ENCODE data around the gene GUCA1A. TPM values are rescaled to one million over a fixed set of nuclear protein-coding genes. Genes with fewer than 3 reads are reported as not detected.

The GUCA1A gene
- not detected in 2 replicates for total RNA-seq
- long read RNA-seq, result 0 reads

- no peaks in the 10 kb centered on the region for H3K36me3 Mint-ChIP-seq (ENCODE audit: unreplicated experiment)
- TF ChIP-seq, protein P1, sequence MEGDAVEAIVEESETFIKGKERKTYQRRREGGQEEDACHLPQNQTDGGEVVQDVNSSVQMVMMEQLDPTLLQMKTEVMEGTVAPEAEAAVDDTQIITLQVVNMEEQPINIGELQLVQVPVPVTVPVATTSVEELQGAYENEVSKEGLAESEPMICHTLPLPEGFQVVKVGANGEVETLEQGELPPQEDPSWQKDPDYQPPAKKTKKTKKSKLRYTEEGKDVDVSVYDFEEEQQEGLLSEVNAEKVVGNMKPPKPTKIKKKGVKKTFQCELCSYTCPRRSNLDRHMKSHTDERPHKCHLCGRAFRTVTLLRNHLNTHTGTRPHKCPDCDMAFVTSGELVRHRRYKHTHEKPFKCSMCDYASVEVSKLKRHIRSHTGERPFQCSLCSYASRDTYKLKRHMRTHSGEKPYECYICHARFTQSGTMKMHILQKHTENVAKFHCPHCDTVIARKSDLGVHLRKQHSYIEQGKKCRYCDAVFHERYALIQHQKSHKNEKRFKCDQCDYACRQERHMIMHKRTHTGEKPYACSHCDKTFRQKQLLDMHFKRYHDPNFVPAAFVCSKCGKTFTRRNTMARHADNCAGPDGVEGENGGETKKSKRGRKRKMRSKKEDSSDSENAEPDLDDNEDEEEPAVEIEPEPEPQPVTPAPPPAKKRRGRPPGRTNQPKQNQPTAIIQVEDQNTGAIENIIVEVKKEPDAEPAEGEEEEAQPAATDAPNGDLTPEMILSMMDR (IDR thresholded peaks at IDR 0.05), result no peak
- no peak for DNase-seq (ENCODE audit: extremely low spot score, unreplicated experiment)
- no peak within 1 kb of the TSS for H3K27ac Mint-ChIP-seq (ENCODE audit: unreplicated experiment)
- no peaks in the 10 kb centered on the region for H3K9me3 Mint-ChIP-seq (ENCODE audit: unreplicated experiment)
- H3K27me3 Mint-ChIP-seq (ENCODE audit: unreplicated experiment), result peaks cover 3% of the 10 kb centered on the region
- H3K4me1 Mint-ChIP-seq (ENCODE audit: unreplicated experiment), result no peaks in the 10 kb centered on the region
- no peak within 1 kb of the TSS for H3K4me3 Mint-ChIP-seq (ENCODE audit: unreplicated experiment)
Observed at GRCh38 chr6:42173101-42173500, at the start of gene GUCA1A. TSS of gene GUCA1A (plus strand) at chr6:42173364. CDS start at chr6:42173614, 250 bp downstream.

DNA sequence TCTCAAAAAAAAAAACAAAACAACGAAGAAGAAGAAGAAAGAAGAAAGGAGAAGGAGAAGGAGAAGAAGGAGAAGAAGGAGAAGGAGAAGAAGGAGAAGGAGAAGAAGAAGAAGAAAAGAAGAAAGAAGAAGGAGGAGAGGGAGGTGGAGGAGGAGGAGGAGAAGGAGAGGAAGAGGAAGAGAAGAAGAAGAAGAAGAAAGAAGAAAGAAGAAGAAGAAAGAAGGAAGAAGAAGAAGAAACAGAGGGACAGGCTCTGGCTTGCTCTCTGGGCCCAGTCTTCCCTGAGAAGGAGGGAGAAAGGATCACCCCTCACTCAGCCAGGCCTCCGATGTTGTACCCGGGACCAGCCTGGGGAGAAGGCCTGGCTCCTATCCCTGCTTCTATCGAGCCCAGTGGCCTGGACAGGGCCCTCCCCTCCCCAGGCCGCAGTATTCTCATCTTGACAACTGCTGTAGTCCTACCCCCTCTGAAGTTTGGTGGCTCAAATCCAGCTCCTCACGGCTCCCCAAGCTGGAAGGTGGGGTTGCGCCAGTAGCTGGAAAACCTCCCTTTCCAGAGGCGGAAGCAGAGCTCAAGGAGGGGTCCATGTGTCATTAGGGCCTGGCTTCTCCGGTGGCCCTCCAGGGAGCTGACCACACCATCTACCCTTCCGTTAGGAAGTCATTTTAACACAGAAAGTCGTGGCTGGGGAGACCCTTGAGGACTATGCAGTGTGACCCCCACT, 49.6 kb upstream of the GUCA1A start:
- H3K4me1 Mint-ChIP-seq (ENCODE audit: unreplicated experiment), result peaks cover 29% of the 10 kb centered on the region
- TF ChIP-seq, protein P1 (IDR thresholded peaks at IDR 0.05), result no peak
- no peaks in the 10 kb centered on the region for H3K27me3 Mint-ChIP-seq (ENCODE audit: unreplicated experiment)
- DNase-seq (ENCODE audit: extremely low spot score, unreplicated experiment), result no peak
- H3K9me3 Mint-ChIP-seq (ENCODE audit: unreplicated experiment), result no peaks in the 10 kb centered on the region
- peaks cover 3% of the 10 kb centered on the region for H3K36me3 Mint-ChIP-seq (ENCODE audit: unreplicated experiment)
- no peak overlapping the region for H3K4me3 Mint-ChIP-seq (ENCODE audit: unreplicated experiment)
- H3K27ac Mint-ChIP-seq (ENCODE audit: unreplicated experiment), result peak overlapping the region; percentile 77

DNA sequence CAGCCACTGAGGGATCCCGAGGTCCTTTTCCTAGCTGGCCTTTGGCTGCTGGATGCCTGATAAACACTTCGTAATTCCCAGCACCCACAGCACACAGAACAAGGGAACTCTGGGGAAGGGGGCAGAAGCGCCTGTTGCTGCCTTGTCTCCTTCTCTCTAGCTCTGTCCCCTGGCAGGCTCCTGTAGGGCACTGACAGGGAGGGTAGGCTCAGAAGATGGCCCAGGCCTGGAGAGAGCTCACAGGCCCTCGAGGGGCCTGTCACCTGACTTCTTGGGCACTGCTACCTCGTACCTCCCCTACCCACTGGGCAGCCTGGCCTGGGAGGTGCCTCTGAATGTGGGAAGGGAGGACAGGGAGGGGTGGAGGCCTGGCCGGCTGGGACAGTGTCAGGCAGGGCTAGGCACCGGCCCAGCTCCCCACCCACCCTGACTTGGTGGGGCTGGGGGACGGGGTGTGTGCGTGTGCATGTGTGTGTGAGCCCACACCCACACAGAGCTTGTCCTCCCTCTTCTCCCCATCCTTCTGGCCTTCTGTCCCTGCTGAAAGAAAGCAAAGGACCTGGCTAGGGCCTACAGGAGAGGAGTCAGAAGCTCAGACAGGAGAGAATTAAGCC, 48.8 kb upstream of the GUCA1A start:
- Mint-ChIP-seq H3K36me3 (ENCODE audit: unreplicated experiment) (peaks cover 3% of the 10 kb centered on the region), H3K4me3 (ENCODE audit: unreplicated experiment) (no peak overlapping the region), H3K27ac (ENCODE audit: unreplicated experiment) (no peak overlapping the region), H3K27me3 (ENCODE audit: unreplicated experiment) (no peaks in the 10 kb centered on the region), H3K4me1 (ENCODE audit: unreplicated experiment) (peaks cover 27% of the 10 kb centered on the region), H3K9me3 (ENCODE audit: unreplicated experiment) (no peaks in the 10 kb centered on the region)
- DNase-seq (ENCODE audit: extremely low spot score, unreplicated experiment), result no peak
- TF ChIP-seq, protein P1 (IDR thresholded peaks at IDR 0.05), result no peak

- H3K27me3 Mint-ChIP-seq (ENCODE audit: unreplicated experiment), result no peaks in the 10 kb centered on the region
- no peak overlapping the region for H3K27ac Mint-ChIP-seq (ENCODE audit: unreplicated experiment)
- DNase-seq (ENCODE audit: extremely low spot score, unreplicated experiment), result no peak
- H3K9me3 Mint-ChIP-seq (ENCODE audit: unreplicated experiment), result no peaks in the 10 kb centered on the region
- TF ChIP-seq, protein P1 (IDR thresholded peaks at IDR 0.05), result no peak
- H3K4me3 Mint-ChIP-seq (ENCODE audit: unreplicated experiment), result no peak overlapping the region
- peaks cover 27% of the 10 kb centered on the region for H3K4me1 Mint-ChIP-seq (ENCODE audit: unreplicated experiment)
- H3K36me3 Mint-ChIP-seq (ENCODE audit: unreplicated experiment), result peaks cover 3% of the 10 kb centered on the region
Observed at GRCh38 chr6:42125231-42125630, 47.9 kb upstream of the GUCA1A start.

GRCh38 chr6:42125663-42126062, 47.5 kb upstream of the GUCA1A start:
- TF ChIP-seq, protein P1 (IDR thresholded peaks at IDR 0.05), result no peak
- no peaks in the 10 kb centered on the region for H3K27me3 Mint-ChIP-seq (ENCODE audit: unreplicated experiment)
- H3K4me3 Mint-ChIP-seq (ENCODE audit: unreplicated experiment), result no peak overlapping the region
- no peak overlapping the region for H3K27ac Mint-ChIP-seq (ENCODE audit: unreplicated experiment)
- peaks cover 3% of the 10 kb centered on the region for H3K36me3 Mint-ChIP-seq (ENCODE audit: unreplicated experiment)
- DNase-seq (ENCODE audit: extremely low spot score, unreplicated experiment), result no peak
- H3K4me1 Mint-ChIP-seq (ENCODE audit: unreplicated experiment), result peaks cover 25% of the 10 kb centered on the region
- H3K9me3 Mint-ChIP-seq (ENCODE audit: unreplicated experiment), result no peaks in the 10 kb centered on the region

Data from osteocyte (in vitro differentiated cells).